GM12878 (cell line): ENCODE data around the gene CMTM2. TPM values are rescaled to one million over a fixed set of nuclear protein-coding genes. Genes with fewer than 3 reads are reported as not detected.

Experiments
- BHLHE40 ChIP-seq, 2 experiments: fragments of 450-650 bp in 1 of 2; IDR thresholded peaks; 2 replicates each; pipeline ENCODE4 v1.6.1; 2011 to 2017; ENCODE audit warnings: low read depth in 2 of 2, borderline replicate concordance in 1 of 2, improper control_type of control experiment in 1 of 2, low read length in 1 of 2, mild to moderate bottlenecking in 1 of 2
- CEBPZ ChIP-seq: fragments of 150-350 bp; IDR thresholded peaks from 2 replicates; pipeline ENCODE4 v1.6.1; 2016; ENCODE audit warnings: low read depth, low read length
- DPF2 ChIP-seq: fragments of 450-650 bp; IDR thresholded peaks from 2 replicates; pipeline ENCODE4 v1.6.1; 2017; ENCODE audit warnings: mild to moderate bottlenecking
- E2F8 ChIP-seq: fragments of 450-650 bp; IDR thresholded peaks from 2 replicates; pipeline ENCODE4 v1.6.1; 2018; ENCODE audit warnings: mild to moderate bottlenecking, low read depth, moderate library complexity; ENCODE audit not compliant: partially characterized antibody
- GATAD2B ChIP-seq: fragments of 450-650 bp; conservative IDR thresholded peaks from 2 replicates; pipeline ENCODE4 v1.6.1; 2017; ENCODE audit warnings: low read depth, mild to moderate bottlenecking, moderate library complexity
- JUNB ChIP-seq: IDR thresholded peaks from 2 replicates; pipeline ENCODE4 v1.6.1; 2016; ENCODE audit warnings: antibody characterized with exemption, mild to moderate bottlenecking
- JUND ChIP-seq: IDR thresholded peaks from 2 replicates; pipeline ENCODE4 v1.6.1; 2012; ENCODE audit warnings: low read depth, mild to moderate bottlenecking, low read length, improper control_type of control experiment, moderate library complexity
- LARP7 ChIP-seq: fragments of 450-650 bp; IDR thresholded peaks from 2 replicates; pipeline ENCODE4 v1.6.1; 2017; ENCODE audit warnings: mild to moderate bottlenecking
- MEF2A ChIP-seq: IDR thresholded peaks from 2 replicates; pipeline ENCODE4 v1.6.1; 2011; ENCODE audit warnings: low read depth, mild to moderate bottlenecking, low read length, moderate library complexity; ENCODE audit not compliant: insufficient read depth
- MYB ChIP-seq: fragments of 150-350 bp; IDR thresholded peaks from 2 replicates; pipeline ENCODE4 v1.6.1; 2014; ENCODE audit warnings: mild to moderate bottlenecking, low read depth, low read length, borderline replicate concordance
- POU2F2 ChIP-seq: IDR thresholded peaks from 3 replicates; pipeline ENCODE4 v1.6.1; 2011; ENCODE audit warnings: low read depth, mild to moderate bottlenecking, low read length, borderline replicate concordance
- RELA ChIP-seq: fragments of 450-650 bp; IDR thresholded peaks from 2 replicates; pipeline ENCODE4 v1.8.0; 2014; ENCODE audit warnings: borderline replicate concordance; ENCODE audit not compliant: partially characterized antibody
- RUNX3 ChIP-seq: IDR thresholded peaks from 2 replicates; pipeline ENCODE4 v1.6.1; 2012; ENCODE audit warnings: low read length, inconsistent platforms
- SMAD1 ChIP-seq: fragments of 450-650 bp; IDR thresholded peaks from 2 replicates; pipeline ENCODE4 v1.6.1; 2018; ENCODE audit warnings: mild to moderate bottlenecking, low read depth; ENCODE audit not compliant: partially characterized antibody
- SMAD5 ChIP-seq: IDR thresholded peaks from 2 replicates; pipeline ENCODE4 v1.6.1; 2016; ENCODE audit warnings: antibody characterized with exemption, low read depth
- SPI1 ChIP-seq: IDR thresholded peaks from 2 replicates; pipeline ENCODE4 v1.6.1; 2011; ENCODE audit warnings: low read depth, mild to moderate bottlenecking, low read length, moderate library complexity, borderline replicate concordance; ENCODE audit not compliant: insufficient read depth
- TBL1XR1 ChIP-seq: IDR thresholded peaks from 2 replicates; pipeline ENCODE4 v1.6.1; 2012; ENCODE audit warnings: low read depth, low read length, improper control_type of control experiment
- TCF3 ChIP-seq: IDR thresholded peaks from 2 replicates; pipeline ENCODE4 v1.6.1; 2012; ENCODE audit warnings: low read depth, mild to moderate bottlenecking, low read length, borderline replicate concordance; ENCODE audit not compliant: insufficient read depth
- ZNF217 ChIP-seq: fragments of 450-650 bp; IDR thresholded peaks from 2 replicates; pipeline ENCODE4 v1.6.1; 2017; ENCODE audit warnings: antibody characterized with exemption, mild to moderate bottlenecking
- polyA plus RNA-seq, 11 experiments: library from polyadenylated mRNA; depleted of rRNA in 4 of 11; unstranded in 6 of 11; stranded (reverse) in 5 of 11; fragments of >200 nt; fragmentation: Nextera tagmentation in 4 of 11; fragmentation: Illumina TruSeq in 1 of 11; extraction: Ambion mirVana in 4 of 11; extraction: Trizol in 1 of 11; gene quantifications; 1 replicate in 1 of 11; 2 replicates in 10 of 11; pipeline versions ENCODE4 v1.2.1 to v1.2.3, GENCODE V29; 2011 to 2016; ENCODE audit warnings: inconsistent platforms in 2 of 11, missing spikeins in 2 of 11, low read depth in 1 of 11
- total RNA-seq, 4 experiments: library from RNA; depleted of rRNA in 3 of 4; stranded (reverse); fragments of >200 nt in 3 of 4; fragmentation: Illumina TruSeq in 1 of 4; extraction: Trizol in 1 of 4; gene quantifications; 2 replicates each; pipeline versions ENCODE4 v1.2.1 to v1.2.3, GENCODE V29; 2013 to 2021
- TF ChIP-seq, protein P1 (sequence below): IDR thresholded peaks from 2 replicates; pipeline ENCODE4 v1.6.1; 2012; ENCODE audit warnings: low read depth, low read length, improper control_type of control experiment
- TF ChIP-seq, protein P2 (sequence below): IDR thresholded peaks from 2 replicates; pipeline ENCODE4 v1.6.1; 2012; ENCODE audit warnings: low read depth, low read length, improper control_type of control experiment

CMTM2 gene
- total and polyA plus RNA-seq, 10 of the 15 experiments (the other 5 are each of a cell fraction or from before 2014, with no cell fraction given) = 0.26 to 0.34 TPM; not detected in 8

- TF ChIP-seq TBL1XR1 = peak; percentile 18; the same call in 1 of the 2 replicates
- peak in 1 of 2 experiments; percentile 47; a peak in 2 of 4 replicates for TF ChIP-seq BHLHE40 (IDR thresholded peaks at IDR 0.05; ENCODE audit: borderline replicate concordance in 1 of 2, low read depth in 2 of 2, low read length in 1 of 2)
- no peak for TF ChIP-seq RELA
- 0 out of 2 replicates have a peak, but pooled peaks have one; percentile 47 for TF ChIP-seq ZNF217
- no peak for TF ChIP-seq SPI1
- no peak for TF ChIP-seq MEF2A
- peak; percentile 85 for TF ChIP-seq SMAD5
- no peak for TF ChIP-seq E2F8
- TF ChIP-seq LARP7 = peak; percentile 61; the same call in 1 of the 2 replicates
- TF ChIP-seq, protein P1, sequence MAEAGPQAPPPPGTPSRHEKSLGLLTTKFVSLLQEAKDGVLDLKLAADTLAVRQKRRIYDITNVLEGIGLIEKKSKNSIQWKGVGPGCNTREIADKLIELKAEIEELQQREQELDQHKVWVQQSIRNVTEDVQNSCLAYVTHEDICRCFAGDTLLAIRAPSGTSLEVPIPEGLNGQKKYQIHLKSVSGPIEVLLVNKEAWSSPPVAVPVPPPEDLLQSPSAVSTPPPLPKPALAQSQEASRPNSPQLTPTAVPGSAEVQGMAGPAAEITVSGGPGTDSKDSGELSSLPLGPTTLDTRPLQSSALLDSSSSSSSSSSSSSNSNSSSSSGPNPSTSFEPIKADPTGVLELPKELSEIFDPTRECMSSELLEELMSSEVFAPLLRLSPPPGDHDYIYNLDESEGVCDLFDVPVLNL = peak; percentile 78
- TF ChIP-seq CEBPZ = no peak
- TF ChIP-seq TCF3 = peak; percentile 24; the same call in 1 of the 2 replicates
- peak; percentile 44; the same call in 1 of the 3 replicates for TF ChIP-seq POU2F2
- TF ChIP-seq MYB = 0 out of 2 replicates have a peak, but pooled peaks have one; percentile 28
- TF ChIP-seq, protein P2, sequence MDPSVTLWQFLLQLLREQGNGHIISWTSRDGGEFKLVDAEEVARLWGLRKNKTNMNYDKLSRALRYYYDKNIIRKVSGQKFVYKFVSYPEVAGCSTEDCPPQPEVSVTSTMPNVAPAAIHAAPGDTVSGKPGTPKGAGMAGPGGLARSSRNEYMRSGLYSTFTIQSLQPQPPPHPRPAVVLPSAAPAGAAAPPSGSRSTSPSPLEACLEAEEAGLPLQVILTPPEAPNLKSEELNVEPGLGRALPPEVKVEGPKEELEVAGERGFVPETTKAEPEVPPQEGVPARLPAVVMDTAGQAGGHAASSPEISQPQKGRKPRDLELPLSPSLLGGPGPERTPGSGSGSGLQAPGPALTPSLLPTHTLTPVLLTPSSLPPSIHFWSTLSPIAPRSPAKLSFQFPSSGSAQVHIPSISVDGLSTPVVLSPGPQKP = no peak
- TF ChIP-seq DPF2 = 0 out of 2 replicates have a peak, but pooled peaks have one; percentile 52
- peak; percentile 6 for TF ChIP-seq SMAD1
- TF ChIP-seq JUNB = no peak
- TF ChIP-seq RUNX3 = peak; percentile 14; the same call in 1 of the 2 replicates
- TF ChIP-seq JUND = no peak
- peak; percentile 53; the same call in 1 of the 2 replicates for TF ChIP-seq GATAD2B
These were observed 26.7 kb upstream of the CMTM2 start, which contains the start of gene CKLF (continued) for GRCh38 chr16:66552286-66553177.
